Kidney (tissue), 14 donors: ENCODE data around the gene SEC14L6. TPM values are rescaled to one million over a fixed set of nuclear protein-coding genes. Genes with fewer than 3 reads are reported as not detected.

Experiments
- DNase-seq, 5 donors: peaks; one replicate each; pipeline ENCODE4 v3.0.0-alpha.2; 2013 to 2020
- FAIRE-seq: peaks from 2 replicates; lab custom pipeline; 2012; peaks lifted over from hg19 to GRCh38; lab: Jason Lieb, UNC
- H3K27ac ChIP-seq, 2 donors: one replicate each; pipeline ENCODE4 v1.7.0; 2013; ENCODE audit warnings: low read depth in 2 of 2, low read length in 2 of 2, inconsistent platforms in 1 of 2
- H3K27me3 ChIP-seq: one replicate; pipeline ENCODE4 v1.7.1; 2013; ENCODE audit warnings: low read length, inconsistent platforms; ENCODE audit not compliant: control insufficient read depth, insufficient read depth
- H3K36me3 ChIP-seq, 3 donors: one replicate each; pipeline versions ENCODE4 v1.7.0 to v1.7.1; 2013; ENCODE audit warnings: low read length in 3 of 3, control low read depth in 1 of 3, inconsistent platforms in 1 of 3; ENCODE audit not compliant: insufficient read depth in 3 of 3, control insufficient read depth in 2 of 3
- H3K4me1 ChIP-seq, 3 donors: one replicate each; pipeline versions ENCODE4 v1.7.0 to v1.7.1; 2013; ENCODE audit warnings: low read length in 3 of 3, inconsistent platforms in 1 of 3, low read depth in 1 of 3; ENCODE audit not compliant: control insufficient read depth in 2 of 3, insufficient read depth in 2 of 3
- H3K4me3 ChIP-seq, 3 donors: one replicate each; pipeline versions ENCODE4 v1.7.0 to v1.8.1; 2013; ENCODE audit warnings: low read length in 3 of 3, control low read depth in 1 of 3, inconsistent platforms in 1 of 3
- H3K9ac ChIP-seq, 3 donors: one replicate each; pipeline versions ENCODE4 v1.7.0 to v1.7.1; 2013; ENCODE audit warnings: low read length in 3 of 3, control low read depth in 1 of 3, inconsistent platforms in 1 of 3
- H3K9me3 ChIP-seq, 3 donors: one replicate each; pipeline versions ENCODE4 v1.7.0 to v1.7.1; 2013; ENCODE audit warnings: low read length in 3 of 3, control low read depth in 1 of 3, inconsistent platforms in 1 of 3; ENCODE audit not compliant: control insufficient read depth in 2 of 3, insufficient read depth in 1 of 3
- CTCF ChIP-seq: IDR thresholded peaks from 3 replicates; pipeline ENCODE4 v1.5.1; 2012; ENCODE audit warnings: mild to moderate bottlenecking, moderate library complexity, borderline replicate concordance; ENCODE audit not compliant: insufficient read depth; ENCODE audit errors: extremely low read depth
- intact Hi-C: fragments of 100-400 bp; cut with DNase I; formaldehyde crosslinking; loops from one replicate; pipeline ENCODE4 v1.11.1; 2022
- polyA plus RNA-seq: library from polyadenylated mRNA; stranded (reverse); fragments of 350-450 nt; fragmentation: Illumina TruSeq; extraction: RNeasy Lipid Tissue Mini Kit (QIAGEN cat#74804); gene quantifications from one replicate; pipeline ENCODE4 v1.2.3, GENCODE V29; 2014; ENCODE audit warnings: low read depth, low replicate concordance; ENCODE audit not compliant: insufficient read depth
- total RNA-seq: library from RNA; stranded (reverse); fragmentation: NEBNext Ultra II Directional; extraction: Animal tissue kit (Norgen Biotek cat#: 25700); gene quantifications from one replicate; pipeline ENCODE4 v1.2.1, GENCODE V29; 2021
- donor health status: control.
- donor health status: control.
- donor health status: control.
- donor health status: control.
- donor health status: control.
- donor health status: DM: yes; HTN: yes; CAD: no.
- donor health status: Normal renal cell carcinoma (clear cell type).

SEC14L6 gene
- total and polyA plus RNA-seq, 2 donors from 2014 or later, result 13.9 to 16.5 TPM

DNA sequence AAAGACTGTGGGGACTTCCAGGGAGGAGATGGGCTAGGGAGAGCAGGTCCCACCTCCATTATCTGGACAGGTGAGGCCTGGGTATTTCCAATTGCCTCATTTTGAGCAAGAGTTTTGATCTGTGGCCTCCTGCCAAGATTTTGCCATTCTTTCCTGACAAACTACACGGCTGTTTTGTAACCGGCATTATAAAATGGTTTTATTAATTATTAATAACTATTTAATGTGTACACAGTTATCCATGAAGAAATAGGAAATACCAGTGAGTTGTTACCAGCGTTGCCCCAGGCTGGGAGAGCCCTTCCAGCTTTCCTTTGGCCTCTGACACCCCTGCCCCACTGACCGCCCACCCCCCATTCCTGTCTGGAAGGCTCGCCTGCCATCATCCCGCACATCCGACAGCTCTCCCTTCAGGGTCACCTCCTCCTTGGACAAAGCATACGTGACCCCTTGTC, 59.9 kb downstream of the SEC14L6 start:
- Histone ChIP-seq H3K4me1 (no peaks in the 10 kb centered on the region), H3K27ac (no peak overlapping the region), H3K9me3 (no peaks in the 10 kb centered on the region), H3K27me3 (no peaks in the 10 kb centered on the region), H3K9ac (no peak overlapping the region), H3K4me3 (no peak overlapping the region), H3K36me3 (no peaks in the 10 kb centered on the region)
- intact Hi-C loops, result no loop called here
- FAIRE-seq (no peak), DNase-seq (peak in 3 of 5 donors; percentile 15 to 58 (median 36))
- no peak for TF ChIP-seq CTCF

- no peaks in the 10 kb centered on the region for H3K27me3 ChIP-seq
- H3K9ac ChIP-seq, result no peak overlapping the region
- no peaks in the 10 kb centered on the region for H3K36me3 ChIP-seq
- no peaks in the 10 kb centered on the region for H3K4me1 ChIP-seq
- no peaks in the 10 kb centered on the region for H3K9me3 ChIP-seq
- no peak for FAIRE-seq
- no peak for DNase-seq
- intact Hi-C loops, result no loop called here
- H3K4me3 ChIP-seq, result no peak overlapping the region
- H3K27ac ChIP-seq, result no peak overlapping the region
- no peak for TF ChIP-seq CTCF
Measured at GRCh38 chr22:30486118-30486517, 60.4 kb downstream of the SEC14L6 start.

GRCh38 chr22:30485362-30485988, 61.1 kb downstream of the SEC14L6 start:
- H3K4me1 ChIP-seq, result no peaks in the 10 kb centered on the region
- peak; percentile 88 for TF ChIP-seq CTCF
- no peaks in the 10 kb centered on the region for H3K9me3 ChIP-seq
- DNase-seq (peak in 4 of 5 donors; percentile 38 to 69 (median 48)), FAIRE-seq (no peak)
- H3K27me3 ChIP-seq, result no peaks in the 10 kb centered on the region
- intact Hi-C loops, result no loop called here
- no peak overlapping the region for H3K27ac ChIP-seq
- no peak overlapping the region for H3K9ac ChIP-seq
- no peaks in the 10 kb centered on the region for H3K36me3 ChIP-seq
- no peak overlapping the region for H3K4me3 ChIP-seq
